NCI-H1105 (cell line): ENCODE data around the gene LRRC37B.
"Not testable (repeated sequence)": the region's sequence is repeated elsewhere in the genome, so short reads cannot be mapped to it uniquely, and the experiment has no call there.

Experiments
- DNase-seq: peaks from one replicate; lab custom pipeline; 2025; lab: John Stamatoyannopoulos, UW

Gene LRRC37B

DNA sequence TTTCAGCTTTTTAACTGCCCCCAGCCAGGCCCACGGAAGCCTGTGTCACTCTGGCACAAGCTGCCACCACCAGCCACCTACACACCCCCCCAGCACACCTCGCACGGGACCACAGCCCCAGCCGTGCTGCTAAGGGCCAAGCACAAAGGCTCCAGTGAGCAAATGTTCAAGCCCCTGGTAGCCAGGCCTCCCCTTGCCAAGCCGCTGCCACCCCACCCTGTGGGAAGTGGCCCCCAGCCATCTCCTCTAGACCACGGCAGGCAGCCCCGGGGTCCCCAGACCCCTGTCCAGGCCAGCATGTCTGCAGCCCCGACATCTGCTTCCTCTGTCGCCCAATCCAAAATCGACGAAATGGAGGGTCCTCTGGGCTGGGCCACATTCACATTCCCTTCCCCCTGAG lies 35.1 kb downstream of the LRRC37B start:
- DNase-seq: not testable (repeated sequence)

DNA sequence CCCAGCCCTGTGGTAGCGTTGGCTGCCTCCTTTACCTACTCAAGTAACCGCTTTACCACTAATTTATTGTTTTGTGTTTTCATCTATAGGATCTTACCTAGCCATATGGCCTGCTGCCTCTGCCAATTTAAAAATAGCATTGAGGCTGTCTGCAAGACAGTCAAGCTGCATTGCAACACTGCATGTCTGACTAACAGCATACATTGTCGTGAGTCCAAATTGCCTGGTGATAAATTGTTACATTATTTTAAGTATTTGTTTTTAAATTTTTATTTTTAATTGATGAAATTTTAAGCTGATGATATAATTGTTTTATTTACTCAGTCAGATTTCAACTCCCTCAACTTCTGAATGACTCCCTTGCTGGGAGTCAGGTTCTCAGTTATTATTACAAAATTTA lies 38.4 kb downstream of the LRRC37B start:
- DNase-seq: not testable (repeated sequence)

DNA sequence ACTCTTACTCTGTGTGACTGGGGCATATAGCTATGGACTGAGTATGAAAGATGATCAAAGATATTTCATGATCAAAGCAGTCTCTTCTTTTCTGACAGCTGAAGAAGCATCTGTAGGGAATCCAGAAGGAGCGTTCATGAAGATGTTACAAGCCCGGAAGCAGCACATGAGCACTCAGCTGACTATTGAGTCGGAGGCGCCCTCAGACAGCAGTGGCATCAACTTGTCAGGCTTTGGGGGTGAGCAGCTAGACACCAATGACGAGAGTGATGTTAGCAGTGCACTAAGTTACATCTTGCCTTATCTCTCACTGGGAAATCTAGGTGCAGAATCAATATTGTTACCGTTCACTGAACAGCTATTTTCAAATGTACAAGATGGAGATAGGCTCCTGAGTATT lies 40.5 kb downstream of the LRRC37B start:
- not testable (repeated sequence) for DNase-seq

DNA sequence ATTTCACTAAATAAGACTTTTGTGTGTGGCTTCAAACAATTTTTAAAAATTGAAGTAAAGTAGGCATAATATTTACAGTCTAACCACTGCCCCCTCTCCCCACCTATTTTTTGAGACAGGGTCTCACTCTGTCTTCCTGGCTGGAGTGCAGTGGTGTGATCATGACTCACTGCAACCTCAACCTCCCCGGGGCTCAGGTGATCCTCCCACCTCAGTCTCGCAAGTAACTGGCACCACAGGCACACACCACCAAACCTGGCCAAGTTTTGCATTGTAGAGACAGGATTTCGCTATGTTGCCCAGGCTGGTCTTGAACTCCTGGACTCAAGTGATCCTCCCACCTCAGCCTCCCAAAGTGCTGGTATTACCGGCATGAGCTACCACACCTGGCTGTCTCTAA lies 47.8 kb downstream of the LRRC37B start:
- not testable (repeated sequence) for DNase-seq

DNA sequence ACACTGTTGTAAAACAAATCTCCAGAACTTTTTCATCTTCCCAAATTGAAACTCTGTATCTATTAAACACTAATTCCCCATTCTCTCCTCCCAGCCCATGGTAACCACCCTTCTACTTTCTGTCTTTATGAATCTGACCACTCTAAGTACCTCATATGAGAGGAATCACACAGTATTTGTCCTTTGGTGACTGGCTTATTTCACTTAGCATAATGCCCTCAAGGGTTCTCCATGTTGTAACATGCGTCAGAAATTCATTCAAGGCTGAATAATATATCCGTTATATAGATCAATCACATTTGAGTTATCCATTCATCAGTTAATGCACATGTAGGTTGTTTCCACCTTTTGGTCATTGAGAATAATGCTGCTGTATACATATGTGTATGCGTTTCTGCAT lies 48.2 kb downstream of the LRRC37B start:
- DNase-seq: not testable (repeated sequence)

DNA sequence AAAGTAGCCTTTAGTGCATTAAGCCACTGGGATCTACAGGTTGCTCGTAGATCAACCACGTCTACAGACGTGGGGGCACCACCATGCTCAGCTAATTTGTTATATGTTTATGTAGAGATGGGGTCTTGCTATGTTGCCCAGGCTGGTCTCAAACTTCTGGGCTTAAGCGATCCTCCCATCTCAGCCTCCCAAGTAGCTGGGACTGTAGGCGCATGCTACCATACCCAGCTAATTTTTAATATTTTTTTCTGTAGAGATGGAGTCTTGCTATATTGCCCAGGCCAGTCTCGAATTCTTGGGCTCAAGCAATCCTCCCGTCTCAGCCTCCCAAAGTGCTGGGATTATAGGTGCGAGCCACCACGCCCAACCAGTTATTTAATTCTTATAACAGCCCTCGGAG lies 49.3 kb downstream of the LRRC37B start:
- not testable (repeated sequence) for DNase-seq

DNA sequence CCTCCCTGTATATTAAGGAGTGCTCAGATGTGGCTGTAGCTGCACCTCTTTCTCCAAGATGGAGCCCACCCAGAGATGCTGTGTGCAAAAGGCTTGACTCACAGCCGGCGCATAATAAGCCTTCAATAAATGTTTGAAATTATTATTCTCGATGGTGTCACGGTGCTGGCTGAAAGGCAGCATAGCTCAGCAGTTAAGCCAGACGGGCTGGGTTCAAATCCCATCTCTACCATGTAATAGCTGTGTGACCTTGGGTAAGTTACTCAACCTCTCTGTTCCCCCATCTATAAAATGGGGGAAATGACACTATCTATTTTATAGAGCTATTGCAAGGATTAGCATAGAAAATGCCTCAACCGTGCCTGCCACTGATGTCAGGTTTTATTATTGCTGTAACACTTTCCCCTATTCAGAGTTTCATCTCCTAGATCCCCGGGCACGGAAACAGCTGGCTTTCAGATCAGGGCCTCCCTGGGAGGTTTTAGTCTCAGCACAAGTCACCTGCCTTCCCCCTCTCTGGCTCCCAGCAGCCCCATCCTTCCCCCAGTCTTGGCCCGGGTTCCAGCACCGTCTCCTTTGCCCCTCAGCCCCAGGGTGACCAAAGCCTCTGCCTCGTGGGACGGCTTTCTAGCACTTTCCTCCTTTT lies 50.4 kb downstream of the LRRC37B start:
- not testable (repeated sequence) for DNase-seq

DNA sequence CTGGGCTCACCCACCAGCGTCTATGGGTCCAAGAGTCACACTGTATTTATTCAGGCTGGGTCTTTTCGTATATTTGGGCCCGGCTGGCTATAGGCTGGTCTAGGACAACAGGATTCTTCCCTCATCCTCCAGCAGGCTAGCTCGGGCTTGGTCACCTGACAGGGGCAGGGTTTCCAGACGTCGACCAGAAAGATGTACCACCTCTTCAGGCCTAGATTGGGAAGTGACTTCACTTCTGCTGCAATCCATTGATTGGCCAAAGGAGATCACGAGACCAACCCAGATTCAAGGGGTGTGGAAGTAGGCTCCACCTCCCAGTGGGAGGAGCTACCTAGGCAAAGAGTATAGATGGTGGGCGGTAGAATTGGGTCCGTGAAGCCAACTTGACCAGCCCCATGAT lies 53.5 kb downstream of the LRRC37B start:
- not testable (repeated sequence) for DNase-seq

DNA sequence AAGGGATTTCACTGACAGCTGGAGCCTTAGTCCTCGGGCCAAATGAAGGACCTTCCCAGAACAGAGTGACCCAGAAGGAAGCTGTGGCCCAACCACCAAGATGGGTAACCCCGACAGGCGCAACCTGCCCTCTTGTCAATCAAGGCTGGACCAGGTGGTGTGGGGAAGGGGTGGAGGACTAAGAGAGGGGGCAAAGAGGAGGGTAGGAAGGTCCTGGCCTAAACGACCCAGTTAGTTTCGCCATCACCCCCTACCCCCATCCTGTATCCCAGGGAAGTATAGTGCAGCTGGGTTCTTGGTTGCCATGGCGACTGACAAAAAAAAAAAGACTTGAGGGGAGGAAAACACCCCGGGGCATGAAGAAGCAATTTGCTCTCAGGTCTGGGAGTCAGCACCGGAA lies 54.7 kb downstream of the LRRC37B start:
- DNase-seq: not testable (repeated sequence)

DNA sequence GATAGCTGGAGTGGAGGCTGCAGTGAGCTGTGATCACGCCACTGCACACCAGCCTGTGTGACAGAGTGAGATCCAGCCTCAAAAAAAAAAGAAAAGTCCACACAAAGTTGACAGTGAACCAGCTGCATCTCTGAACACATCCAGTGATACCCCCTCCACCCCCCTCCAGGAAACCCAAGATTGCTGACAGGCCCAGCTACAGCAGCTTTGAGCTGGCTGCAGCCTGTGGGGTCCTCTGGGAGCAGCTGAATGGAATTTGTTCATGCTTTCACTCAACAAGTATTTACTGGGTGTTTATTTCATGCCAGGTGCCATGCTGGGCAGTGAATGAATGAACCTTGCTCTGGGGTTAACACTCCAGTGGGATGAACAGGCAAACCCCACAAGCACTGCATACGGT lies 56.9 kb downstream of the LRRC37B start:
- not testable (repeated sequence) for DNase-seq

DNA sequence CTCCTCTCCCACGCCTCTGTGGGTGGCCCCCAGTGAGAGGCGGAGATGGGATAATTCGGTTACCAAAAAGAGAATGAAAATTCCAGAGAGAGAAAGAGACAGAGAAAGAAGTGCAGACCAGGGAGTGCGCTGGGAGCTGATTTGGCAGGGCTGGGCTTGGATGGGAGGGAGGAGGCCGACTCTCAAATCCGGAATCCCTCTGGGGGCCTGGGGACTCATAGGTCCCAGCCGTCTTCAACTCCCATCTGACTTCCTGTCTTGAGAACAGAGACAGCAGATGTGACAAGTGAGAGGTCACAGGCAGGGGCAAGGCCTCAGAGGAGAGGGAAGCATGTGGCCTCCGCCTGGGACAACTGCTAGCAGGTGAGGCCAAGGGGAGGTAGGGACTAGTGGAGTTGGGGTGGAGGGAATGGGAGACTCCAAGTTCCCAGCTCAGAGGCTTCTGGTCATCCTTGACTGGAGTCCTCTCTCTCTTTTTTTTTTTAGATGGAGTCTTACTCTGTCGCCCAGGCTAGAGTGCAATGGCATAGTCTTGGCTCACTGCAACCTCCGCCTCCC lies 59.0 kb downstream of the LRRC37B start:
- DNase-seq: not testable (repeated sequence)

DNA sequence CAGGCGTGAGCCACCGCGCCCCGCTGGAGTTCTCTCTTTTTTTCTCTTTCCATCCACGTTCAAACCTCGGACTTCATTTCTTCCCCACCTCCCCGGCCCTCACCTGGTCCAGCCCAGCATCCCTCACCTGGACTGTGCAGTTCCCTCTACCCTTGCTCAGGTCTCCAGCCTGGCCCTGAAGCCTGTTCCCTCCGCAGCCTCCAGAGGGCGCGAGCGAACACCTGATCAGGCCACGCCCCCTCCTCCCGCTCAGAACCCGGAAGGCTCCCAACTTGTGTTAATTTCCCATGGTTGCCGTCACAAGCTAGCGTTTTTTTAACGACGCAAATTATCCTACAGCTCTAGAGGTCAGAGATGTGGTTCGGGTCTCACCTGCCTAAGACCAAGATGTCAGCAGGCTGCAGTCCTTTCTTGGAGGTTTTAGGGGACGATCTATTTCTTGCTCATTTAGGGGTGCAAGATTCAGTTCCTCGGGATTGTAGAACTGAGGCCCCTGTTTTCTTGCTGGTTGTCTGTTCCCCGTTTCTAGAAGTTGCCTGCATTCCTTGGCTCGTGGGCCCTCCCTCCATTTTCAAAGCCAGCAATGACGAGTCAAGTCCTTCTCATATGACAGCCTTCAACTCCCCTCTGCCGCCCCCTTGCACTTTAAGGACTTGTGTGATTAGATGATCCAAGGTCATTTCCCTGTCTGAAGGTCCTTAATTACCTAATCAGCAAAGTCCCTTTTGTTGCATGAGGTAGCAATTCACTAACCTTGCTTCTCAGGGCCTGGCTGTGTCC lies 59.9 kb downstream of the LRRC37B start:
- not testable (repeated sequence) for DNase-seq

DNA sequence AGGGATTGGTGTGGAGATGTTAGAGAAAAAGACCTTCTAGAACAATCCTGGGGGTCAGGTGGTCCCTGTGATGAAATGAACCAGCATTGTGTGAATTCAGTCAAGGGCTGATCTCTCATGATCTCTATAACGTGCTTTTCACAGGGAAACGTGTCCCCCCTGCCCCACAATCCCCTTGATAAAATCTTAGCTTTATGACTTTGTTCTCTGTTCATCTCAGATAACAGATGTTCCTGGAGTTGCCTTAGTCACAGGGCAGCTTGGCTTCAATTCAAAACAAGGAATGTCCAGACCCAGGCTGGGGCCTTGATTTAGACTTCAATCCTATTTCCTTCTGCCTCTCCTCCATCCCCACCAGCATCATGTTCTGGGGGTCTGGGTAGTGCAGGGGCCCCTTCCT lies 61.9 kb downstream of the LRRC37B start:
- not testable (repeated sequence) for DNase-seq

DNA sequence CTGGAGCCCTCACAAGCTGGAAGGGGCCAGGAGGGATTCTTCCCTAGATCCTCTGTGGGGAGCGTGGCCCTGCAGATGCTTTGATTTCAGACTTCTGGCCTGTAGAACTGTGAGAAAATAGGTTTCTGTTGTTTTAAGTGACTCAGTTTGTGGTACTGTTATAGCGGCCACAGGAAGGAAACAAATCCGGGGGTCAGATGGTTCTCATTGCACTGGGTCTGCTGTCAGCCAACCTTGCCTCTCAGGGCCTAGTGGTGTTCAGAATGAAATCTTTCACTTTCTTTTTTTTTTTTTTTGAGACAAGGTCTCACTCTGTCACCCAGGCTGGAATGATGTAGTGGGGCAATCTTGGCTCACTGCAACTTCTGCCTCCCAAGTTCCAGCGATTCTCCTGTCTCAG lies 64.8 kb downstream of the LRRC37B start:
- DNase-seq: not testable (repeated sequence)

DNA sequence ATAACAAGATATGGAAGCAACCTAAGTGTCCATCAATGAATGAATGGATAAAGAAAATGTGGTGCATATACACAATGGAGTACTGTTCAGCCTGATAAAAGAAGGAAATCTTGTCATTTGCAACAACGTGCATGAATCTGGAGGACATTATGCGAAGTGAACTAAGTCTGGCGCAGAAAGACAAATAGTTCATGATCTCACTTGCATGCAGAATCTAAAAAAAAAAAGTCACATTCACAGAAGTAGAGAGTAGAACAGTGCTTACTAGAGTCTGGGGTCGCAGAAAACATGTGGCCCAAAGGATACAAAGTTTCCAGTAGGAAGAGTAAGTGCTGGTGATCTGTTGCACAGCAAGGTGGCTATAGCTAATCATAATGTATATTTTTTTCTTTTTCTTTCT lies 65.9 kb downstream of the LRRC37B start:
- not testable (repeated sequence) for DNase-seq

DNA sequence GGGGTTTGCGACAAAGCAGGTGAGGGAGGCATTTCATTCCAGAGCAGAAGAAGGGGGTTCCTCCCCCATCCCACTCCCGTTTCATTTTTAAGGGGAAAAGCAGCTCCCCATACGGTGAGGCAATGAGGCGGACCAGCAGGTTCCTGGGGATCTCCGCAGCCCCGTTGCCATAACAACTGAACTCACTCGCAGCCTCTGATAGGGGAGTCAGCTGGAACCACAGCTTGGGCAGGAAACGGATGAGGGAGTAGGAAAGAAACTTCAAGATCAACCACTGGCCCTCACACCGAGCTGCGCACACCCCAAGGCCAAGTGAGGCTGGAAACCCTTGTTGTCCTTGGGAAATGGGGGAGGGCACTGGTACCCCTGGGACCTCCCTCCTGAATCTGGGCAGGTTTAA lies 72.6 kb downstream of the LRRC37B start:
- DNase-seq: peak; percentile 61

DNA sequence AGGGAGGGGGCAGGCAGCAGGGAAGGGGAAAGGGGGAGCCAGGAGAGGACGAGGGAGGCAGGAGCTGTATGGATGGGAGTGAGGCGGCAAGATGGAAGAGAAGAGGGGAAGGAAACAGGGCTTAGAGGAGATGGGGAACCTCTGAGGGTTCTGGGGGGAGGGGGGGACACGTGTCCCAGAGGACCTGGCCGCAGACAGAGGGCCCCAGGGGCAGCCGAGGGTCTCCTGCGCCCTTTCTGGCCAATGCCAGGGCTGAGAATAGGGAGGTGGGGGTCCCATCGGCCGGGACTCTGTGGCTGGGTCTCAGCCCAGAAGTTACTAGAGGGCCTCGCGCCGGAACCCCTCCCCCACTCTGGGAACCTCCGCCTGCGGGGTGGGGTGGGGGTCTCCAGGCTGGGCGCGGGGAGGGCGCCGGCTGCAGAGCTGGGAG lies 76.4 kb downstream of the LRRC37B start:
- DNase-seq: not testable (repeated sequence)

DNA sequence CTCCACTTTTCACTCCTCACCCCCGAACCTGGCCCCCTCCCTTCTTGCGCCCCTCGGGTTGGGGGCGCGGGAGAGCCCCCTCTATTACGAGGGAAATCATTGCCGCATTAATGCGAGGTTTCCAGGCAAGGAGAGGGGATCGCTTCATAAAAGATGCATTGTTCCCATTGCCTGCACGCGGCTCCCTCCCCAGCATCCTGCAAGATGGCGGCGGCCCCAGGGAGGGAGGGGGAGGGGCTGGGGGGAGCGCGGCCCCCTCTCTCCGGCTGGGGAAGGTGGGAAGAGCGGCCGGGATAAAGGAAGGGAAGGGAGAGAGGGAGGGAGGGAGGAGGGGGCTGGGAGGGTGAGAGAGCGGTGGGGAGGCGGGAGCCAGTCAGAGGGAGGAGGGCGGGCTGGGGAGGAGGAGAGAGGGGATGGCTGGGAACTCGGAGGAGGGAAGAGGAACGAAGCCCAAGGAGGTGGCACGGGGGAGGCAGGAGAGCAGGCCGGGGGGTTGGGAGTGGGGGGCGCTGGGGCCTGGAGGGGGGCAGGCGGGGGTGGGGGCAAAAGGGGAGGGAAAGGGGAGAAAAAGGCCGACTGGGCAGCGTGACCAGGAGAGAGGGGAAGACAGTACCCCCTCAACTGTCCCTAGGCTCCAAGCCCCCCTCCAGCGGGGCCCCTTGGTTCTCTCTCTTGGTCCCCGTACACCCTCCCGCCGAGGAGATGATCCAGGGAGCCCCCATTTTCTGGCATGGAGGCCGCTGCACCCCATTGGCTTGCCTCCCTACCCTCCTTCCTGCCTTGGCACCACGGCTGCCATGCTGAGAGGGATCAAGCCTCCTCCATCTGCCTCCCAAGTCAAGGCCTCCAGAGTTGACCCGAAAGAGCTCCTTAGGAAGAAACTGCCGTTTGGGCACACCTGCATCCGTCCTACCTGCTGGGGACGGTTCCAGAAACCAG lies 77.1 kb downstream of the LRRC37B start:
- peak; percentile 80 for DNase-seq

DNA sequence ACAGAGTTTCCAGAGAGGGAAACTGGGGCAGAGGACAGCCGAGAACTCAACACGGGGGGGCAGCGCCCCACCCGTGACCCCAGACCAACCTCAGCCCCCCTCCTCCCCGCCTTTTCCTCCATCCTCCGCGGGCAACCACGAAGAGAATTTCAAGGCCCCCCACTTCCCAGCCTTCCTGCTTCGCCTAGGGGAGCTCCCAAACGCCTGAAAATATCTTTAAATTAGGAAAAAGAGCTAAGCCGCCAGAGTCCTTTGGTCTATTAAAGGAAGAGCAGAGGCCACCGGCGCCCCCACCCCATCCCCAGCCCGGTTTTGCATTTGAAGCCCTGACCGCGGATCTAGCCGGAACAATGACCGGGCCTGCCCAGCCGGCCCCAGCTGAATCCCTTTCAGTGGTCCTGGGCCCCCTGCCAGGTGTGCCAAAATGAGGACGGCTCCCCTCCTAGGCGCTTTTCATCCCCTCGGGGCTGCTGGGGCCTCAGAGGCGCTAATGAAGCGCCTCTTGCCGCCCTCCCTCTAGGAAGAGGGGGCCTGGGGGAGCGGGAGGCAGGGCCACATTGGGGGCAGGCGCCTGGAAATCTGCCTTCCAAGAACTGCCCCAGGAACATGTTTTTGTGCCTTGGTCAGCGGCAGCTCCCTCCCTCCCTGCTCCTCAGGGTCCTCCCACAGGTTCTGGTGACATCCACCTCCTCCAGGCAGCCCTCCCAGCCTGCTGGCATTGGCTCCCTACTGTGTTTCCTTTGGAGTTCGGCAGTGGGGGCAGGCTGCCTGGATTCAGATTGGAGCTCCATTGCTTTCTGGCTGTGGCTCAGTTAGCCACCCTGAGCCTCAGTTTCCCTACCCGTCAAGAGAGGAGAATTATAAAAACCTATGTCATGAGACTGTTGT lies 78.0 kb downstream of the LRRC37B start:
- not testable (repeated sequence) for DNase-seq

DNA sequence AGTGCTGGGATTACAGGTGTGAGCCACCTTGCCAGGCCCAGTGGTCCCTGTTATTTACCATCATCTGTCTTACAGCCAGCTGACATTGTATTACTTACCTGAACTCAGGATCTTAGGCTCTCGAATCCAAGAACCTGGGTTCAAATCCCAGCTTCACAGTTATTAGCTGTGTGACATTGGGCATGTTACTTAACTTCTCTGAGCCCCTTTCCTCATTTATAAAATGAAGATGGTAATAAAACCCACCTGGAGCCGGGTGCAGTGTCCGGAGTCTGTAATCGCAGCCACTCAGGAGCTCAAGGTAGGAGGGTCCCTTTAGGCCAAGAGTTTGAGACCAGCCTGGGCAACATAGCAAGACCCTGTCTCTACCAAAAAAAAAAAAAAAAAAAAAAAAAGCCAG lies 79.7 kb downstream of the LRRC37B start:
- not testable (repeated sequence) for DNase-seq

DNA sequence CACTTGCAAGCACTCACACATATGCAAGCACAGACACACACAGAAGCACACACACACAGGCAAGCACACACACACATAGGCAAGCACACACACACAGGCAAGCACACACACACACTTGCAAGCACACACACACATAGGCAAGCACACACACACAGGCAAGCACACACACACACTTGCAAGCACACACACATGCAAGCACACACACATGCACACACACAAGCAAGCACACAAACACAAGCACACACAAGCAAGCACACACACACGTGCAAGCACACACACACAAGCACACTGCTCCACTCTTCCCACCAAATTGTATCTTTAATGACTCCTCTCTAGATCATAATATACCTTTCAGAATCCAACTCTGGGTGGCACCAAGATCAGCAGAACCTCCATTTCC lies 84.9 kb downstream of the LRRC37B start:
- DNase-seq: not testable (repeated sequence)
